CD4-positive, alpha-beta memory T cell (primary cell): ENCODE results near the gene SFXN3. TPM values are rescaled to one million over a fixed set of nuclear protein-coding genes. Genes with fewer than 3 reads are reported as not detected.

Experiments used
- CTCF ChIA-PET: fragments of 350-600 bp; sonication (Branson Sonifier 250); formaldehyde crosslinking; loops from one replicate; lab custom pipeline; 2021; ENCODE audit warnings: inconsistent platforms; ENCODE audit not compliant: partially characterized antibody; lab: Charles Lee
- POLR2A ChIA-PET: fragments of 350-600 bp; sonication (Branson Sonifier 250); formaldehyde crosslinking; loops from one replicate; lab custom pipeline; 2021; ENCODE audit not compliant: partially characterized antibody; lab: Charles Lee
- DNase-seq, 5 donors: peaks; one replicate each; pipeline versions ENCODE4 v3.0.0 to v3.0.0-alpha.2; 2020 to 2022; ENCODE audit warnings: mixed read lengths in 1 of 5
- H3K27ac ChIP-seq: one replicate; pipeline ENCODE4 v1.7.0; 2013; ENCODE audit warnings: low read depth, low read length
- H3K27me3 ChIP-seq: 2 replicates; pipeline ENCODE4 v1.7.0; 2013; ENCODE audit warnings: mild to moderate bottlenecking, low read length, moderate library complexity; ENCODE audit not compliant: insufficient read depth
- H3K36me3 ChIP-seq: 2 replicates; pipeline ENCODE4 v1.7.0; 2013; ENCODE audit warnings: mild to moderate bottlenecking, low read length, moderate library complexity; ENCODE audit not compliant: insufficient read depth
- H3K4me1 ChIP-seq: 2 replicates; pipeline ENCODE4 v1.7.0; 2013; ENCODE audit warnings: mild to moderate bottlenecking, low read length, moderate library complexity; ENCODE audit not compliant: insufficient read depth
- H3K4me3 ChIP-seq, 2 donors: one replicate each; pipeline ENCODE4 v1.7.0; 2013; ENCODE audit warnings: low read length in 2 of 2, mild to moderate bottlenecking in 1 of 2
- H3K9me3 ChIP-seq, 2 donors: one replicate each; pipeline ENCODE4 v1.7.0; 2013; ENCODE audit warnings: low read length in 2 of 2, control low read depth in 1 of 2; ENCODE audit not compliant: control insufficient read depth in 1 of 2
- H3K27ac Mint-ChIP-seq, 7 donors: one replicate each; pipeline ENCODE4 v1.8.0; 2020 to 2021; ENCODE audit warnings: mixed read lengths in 7 of 7, mild to moderate bottlenecking in 6 of 7, inconsistent platforms in 3 of 7, moderate library complexity in 3 of 7
- H3K27me3 Mint-ChIP-seq, 2 donors: one replicate each; pipeline ENCODE4 v1.8.0; 2020 to 2021; ENCODE audit warnings: mixed read lengths in 2 of 2
- H3K36me3 Mint-ChIP-seq, 2 donors: one replicate each; pipeline ENCODE4 v1.8.0; 2020 to 2021; ENCODE audit warnings: mixed read lengths in 2 of 2, inconsistent platforms in 1 of 2, mild to moderate bottlenecking in 1 of 2
- H3K4me1 Mint-ChIP-seq, 4 donors: one replicate each; pipeline ENCODE4 v1.8.0; 2020 to 2021; ENCODE audit warnings: mixed read lengths in 4 of 4, mild to moderate bottlenecking in 1 of 4
- H3K4me3 Mint-ChIP-seq, 8 donors: one replicate each; pipeline ENCODE4 v1.8.0; 2020 to 2021; ENCODE audit warnings: mixed read lengths in 8 of 8, mild to moderate bottlenecking in 7 of 8, moderate library complexity in 6 of 8, inconsistent platforms in 3 of 8
- H3K9me3 Mint-ChIP-seq, 8 donors: one replicate each; pipeline ENCODE4 v1.8.0; 2020 to 2021; ENCODE audit warnings: mixed read lengths in 8 of 8, mild to moderate bottlenecking in 5 of 8, inconsistent platforms in 3 of 8, moderate library complexity in 1 of 8
- intact Hi-C: fragments of 100-400 bp; cut with micrococcal nuclease; formaldehyde crosslinking; loops from one replicate; pipeline ENCODE4 v1.15.1; 2023
- polyA plus RNA-seq, 2 donors: library from polyadenylated mRNA; unstranded; fragments of 300-500 nt; fragmentation: Illumina TruSeq; gene quantifications; one replicate each; pipeline ENCODE4 v1.2.3, GENCODE V29; 2021
- total RNA-seq, 2 experiments: library from RNA; stranded (reverse); gene quantifications; one replicate each; pipeline ENCODE4 v1.2.3, GENCODE V29; 2021

SFXN3 gene
- total and polyA plus RNA-seq, 4 experiments from 2014 or later: 10.8 to 123 (median 69.5) TPM

- no peaks in the 10 kb centered on the region for H3K36me3 ChIP-seq
- H3K27me3 ChIP-seq: peaks cover 42% of the 10 kb centered on the region
- Mint-ChIP-seq H3K27me3 (peaks cover 21 to 33% of the 10 kb centered on the region in 2 donors), H3K27ac (peak overlapping the region in 4 of 7 donors; percentile 27 to 74 (median 46)), H3K9me3 (no peaks in the 10 kb centered on the region), H3K4me3 (peak overlapping the region in 7 of 8 donors; percentile 60 to 74 (median 70)), H3K4me1 (peaks cover 14 to 50% (median 29%) of the 10 kb centered on the region in 4 donors), H3K36me3 (peaks cover 0 to 2% of the 10 kb centered on the region in 2 donors)
- H3K27ac ChIP-seq: no peak overlapping the region
- H3K4me1 ChIP-seq: peaks cover 43% of the 10 kb centered on the region
- H3K4me3 ChIP-seq: peak overlapping the region; percentile 11 to 26
- intact Hi-C loops: loop anchor here (10.0 kb wide), 1 partner anchor 292 kb away; the partner anchor contains the start of gene BTRC
- ChIA-PET CTCF (interaction anchor here (1.1 to 18.0 kb wide), 6 partner anchors 14 to 65 kb away, joined by 3 to 645 read pairs (median 8); partner anchors contain the start of genes KAZALD1 and SFXN3), POLR2A (interaction anchor here (1.9 to 4.7 kb wide), 5 partner anchors 10 to 65 kb away, joined by 8 to 33 read pairs (median 16); partner anchors contain the start of genes PDZD7 and SFXN3)
- DNase-seq: peak; percentile 44 to 54 (median 47)
- H3K9me3 ChIP-seq: no peaks in the 10 kb centered on the region
These were observed 31.4 kb downstream of the SFXN3 start for GRCh38 chr10:101062232-101063049.

GRCh38 chr10:101063050-101063525 lies 32.1 kb downstream of the SFXN3 start:
- ChIA-PET POLR2A (interaction anchor here (0.9 to 4.7 kb wide), 5 partner anchors 11 to 32 kb away, joined by 3 to 33 read pairs (median 16); partner anchors contain the start of genes PDZD7 and SFXN3), CTCF (interaction anchor here (1.1 to 18.0 kb wide), 5 partner anchors 14 to 66 kb away, joined by 3 to 645 read pairs (median 10); partner anchors contain the start of genes KAZALD1 and SFXN3)
- H3K36me3 Mint-ChIP-seq: peaks cover 0 to 4% of the 10 kb centered on the region in 2 donors
- peaks cover 47% of the 10 kb centered on the region for H3K4me1 ChIP-seq
- no peak overlapping the region for H3K27ac ChIP-seq
- H3K4me1 Mint-ChIP-seq: peaks cover 16 to 56% (median 30%) of the 10 kb centered on the region in 4 donors
- no peaks in the 10 kb centered on the region for H3K9me3 ChIP-seq
- no peak for DNase-seq
- H3K36me3 ChIP-seq: no peaks in the 10 kb centered on the region
- peak overlapping the region in 1 of 7 donors; percentile 7 for H3K27ac Mint-ChIP-seq
- peaks cover 21 to 36% of the 10 kb centered on the region in 2 donors for H3K27me3 Mint-ChIP-seq
- intact Hi-C loops: loop anchor here (10.0 kb wide), 1 partner anchor 292 kb away; the partner anchor contains the start of gene BTRC
- peak overlapping the region in 3 of 8 donors; percentile 22 to 46 (median 39) for H3K4me3 Mint-ChIP-seq
- H3K4me3 ChIP-seq: peak overlapping the region in 1 of 2 donors; percentile 26
- peaks cover 45% of the 10 kb centered on the region for H3K27me3 ChIP-seq
- no peaks in the 10 kb centered on the region for H3K9me3 Mint-ChIP-seq

GRCh38 chr10:101063548-101064414 lies 32.7 kb downstream of the SFXN3 start:
- Histone ChIP-seq H3K36me3 (no peaks in the 10 kb centered on the region), H3K27me3 (peaks cover 45% of the 10 kb centered on the region), H3K27ac (no peak overlapping the region), H3K4me3 (no peak overlapping the region), H3K9me3 (no peaks in the 10 kb centered on the region), H3K4me1 (peaks cover 47% of the 10 kb centered on the region)
- POLR2A ChIA-PET: interaction anchor here (0.9 to 4.7 kb wide), 4 partner anchors 12 to 33 kb away, joined by 3 to 33 read pairs (median 15); partner anchors contain the start of genes PDZD7 and SFXN3
- intact Hi-C loops: loop anchor here (10.0 kb wide), 1 partner anchor 291 kb away; the partner anchor contains the start of gene BTRC
- CTCF ChIA-PET: interaction anchor here (1.1 to 18.0 kb wide), 4 partner anchors 15 to 66 kb away, joined by 3 to 645 read pairs (median 10); partner anchors contain the start of gene KAZALD1
- H3K36me3 Mint-ChIP-seq: peaks cover 0 to 4% of the 10 kb centered on the region in 2 donors
- no peaks in the 10 kb centered on the region for H3K9me3 Mint-ChIP-seq
- H3K4me3 Mint-ChIP-seq: peak overlapping the region in 3 of 8 donors; percentile 22 to 77 (median 63)
- peaks cover 21 to 36% of the 10 kb centered on the region in 2 donors for H3K27me3 Mint-ChIP-seq
- peak overlapping the region in 1 of 7 donors; percentile 7 for H3K27ac Mint-ChIP-seq
- H3K4me1 Mint-ChIP-seq: peaks cover 16 to 56% (median 30%) of the 10 kb centered on the region in 4 donors
- DNase-seq: no peak

- Histone ChIP-seq H3K36me3 (no peaks in the 10 kb centered on the region), H3K4me3 (no peak overlapping the region), H3K27me3 (peaks cover 45% of the 10 kb centered on the region), H3K27ac (no peak overlapping the region), H3K9me3 (no peaks in the 10 kb centered on the region), H3K4me1 (peaks cover 47% of the 10 kb centered on the region)
- H3K27ac Mint-ChIP-seq: peak overlapping the region in 1 of 7 donors; percentile 7
- intact Hi-C loops: loop anchor here (5.0 to 10.0 kb wide), 2 partner anchors 58 to 290 kb away; partner anchors contain the start of gene BTRC
- H3K9me3 Mint-ChIP-seq: no peaks in the 10 kb centered on the region
- peaks cover 21 to 36% of the 10 kb centered on the region in 2 donors for H3K27me3 Mint-ChIP-seq
- H3K4me1 Mint-ChIP-seq: peaks cover 16 to 56% (median 30%) of the 10 kb centered on the region in 4 donors
- DNase-seq: no peak
- POLR2A ChIA-PET: interaction anchor here (0.5 to 2.8 kb wide), 3 partner anchors 23 to 33 kb away, joined by 3 to 14 read pairs (median 3); no protein-coding TSS in a partner anchor
- H3K4me3 Mint-ChIP-seq: peak overlapping the region in 1 of 8 donors; percentile 77
- CTCF ChIA-PET: interaction anchor here (18.0 kb wide), 1 partner anchor 16 kb away, joined by 645 read pairs; the partner anchor contains the start of gene KAZALD1
- H3K36me3 Mint-ChIP-seq: peaks cover 0 to 4% of the 10 kb centered on the region in 2 donors
These were observed 33.5 kb downstream of the SFXN3 start for GRCh38 chr10:101064415-101065030.

GRCh38 chr10:101065481-101066145 lies 34.6 kb downstream of the SFXN3 start:
- DNase-seq: no peak
- Histone ChIP-seq H3K9me3 (no peaks in the 10 kb centered on the region), H3K27ac (no peak overlapping the region), H3K4me3 (no peak overlapping the region), H3K4me1 (peaks cover 43% of the 10 kb centered on the region), H3K27me3 (peaks cover 45% of the 10 kb centered on the region), H3K36me3 (no peaks in the 10 kb centered on the region)
- H3K27me3 Mint-ChIP-seq: peaks cover 21 to 36% of the 10 kb centered on the region in 2 donors
- ChIA-PET CTCF (interaction anchor here (18.0 kb wide), 1 partner anchor 17 kb away, joined by 645 read pairs; the partner anchor contains the start of gene KAZALD1), POLR2A (interaction anchor here (2.8 kb wide), 1 partner anchor 24 kb away, joined by 14 read pairs; no protein-coding TSS in a partner anchor)
- intact Hi-C loops: loop anchor here (5.0 to 10.0 kb wide), 2 partner anchors 57 to 289 kb away; partner anchors contain the start of gene BTRC
- H3K36me3 Mint-ChIP-seq: peaks cover 0 to 4% of the 10 kb centered on the region in 2 donors
- peaks cover 10 to 46% (median 22%) of the 10 kb centered on the region in 4 donors for H3K4me1 Mint-ChIP-seq
- H3K4me3 Mint-ChIP-seq: peak overlapping the region in 7 of 8 donors; percentile 32 to 78 (median 56)
- H3K27ac Mint-ChIP-seq: no peak overlapping the region
- no peaks in the 10 kb centered on the region for H3K9me3 Mint-ChIP-seq
